H1 (cell line): ENCODE results near the gene DHRS12. TPM values are rescaled to one million over a fixed set of nuclear protein-coding genes. Genes with fewer than 3 reads are reported as not detected.
A peak's percentile ranks its signal among the peaks of the same experiment; 100 is the strongest.

Experiments
- CTCF ChIA-PET: fragments of 300-600 bp; sonication (Branson Sonifier 250); formaldehyde crosslinking; loops from one replicate; lab custom pipeline; 2021; ENCODE audit not compliant: partially characterized antibody; lab: Charles Lee
- POLR2A ChIA-PET: fragments of 300-600 bp; sonication (Branson Sonifier 250); formaldehyde crosslinking; loops from one replicate; lab custom pipeline; 2021; ENCODE audit warnings: inconsistent platforms; ENCODE audit not compliant: partially characterized antibody; lab: Charles Lee
- DNase-seq, 2 experiments: peaks; one replicate each; pipeline versions ENCODE4 v3.0.0 to v3.0.0-alpha.2; 2010 to 2022; ENCODE audit warnings: low spot score in 2 of 2, low read depth in 1 of 2, mixed read lengths in 1 of 2
- FAIRE-seq: peaks from 2 replicates; lab custom pipeline; 2011; peaks lifted over from hg19 to GRCh38; lab: Jason Lieb, UNC
- H2AFZ ChIP-seq: 2 replicates; pipeline ENCODE4 v1.8.1; 2012; ENCODE audit warnings: low read length, inconsistent platforms
- H2AK5ac ChIP-seq: 2 replicates; pipeline ENCODE4 v1.6.1; 2013; ENCODE audit warnings: low read depth, low read length
- H2BK120ac ChIP-seq: replicated peaks from 2 replicates; pipeline ENCODE3; 2013; ENCODE audit warnings: low read depth, low read length, inconsistent platforms
- H2BK12ac ChIP-seq: 2 replicates; pipeline ENCODE4 v1.6.1; 2013; ENCODE audit warnings: low read depth, low read length
- H2BK15ac ChIP-seq: 2 replicates; pipeline ENCODE4 v1.6.1; 2013; ENCODE audit warnings: low read length
- H2BK20ac ChIP-seq: 2 replicates; pipeline ENCODE4 v1.6.1; 2013; ENCODE audit warnings: low read length
- H2BK5ac ChIP-seq: 2 replicates; pipeline ENCODE4 v1.6.1; 2013; ENCODE audit warnings: low read depth, low read length
- H3K14ac ChIP-seq: 2 replicates; pipeline ENCODE4 v1.6.1; 2013; ENCODE audit warnings: inconsistent platforms; ENCODE audit not compliant: insufficient read length
- H3K18ac ChIP-seq: 2 replicates; pipeline ENCODE4 v1.6.1; 2013; ENCODE audit warnings: low read length; ENCODE audit errors: extremely low read depth
- H3K23ac ChIP-seq: 2 replicates; pipeline ENCODE4 v1.6.1; 2013; ENCODE audit warnings: inconsistent platforms; ENCODE audit not compliant: insufficient read length
- H3K23me2 ChIP-seq: 2 replicates; pipeline ENCODE4 v1.6.1; 2013; ENCODE audit warnings: low read depth, low read length
- H3K27ac ChIP-seq: 2 replicates; pipeline ENCODE4 v1.6.1; 2011; ENCODE audit warnings: low read depth, low read length, inconsistent platforms
- H3K27me3 ChIP-seq, 4 experiments: replicated peaks in 1 of 4; 1 replicate in 1 of 4; 2 replicates in 3 of 4; pipeline versions ENCODE4 v1.6.1 to v1.8.1; 2011 to 2013; ENCODE audit warnings: low read length in 3 of 4, mild to moderate bottlenecking in 3 of 4, inconsistent platforms in 2 of 4, mixed read lengths in 2 of 4, moderate library complexity in 1 of 4; ENCODE audit not compliant: control insufficient read depth in 3 of 4, insufficient read depth in 3 of 4; ENCODE audit errors: extremely low read depth in 1 of 4
- H3K36me3 ChIP-seq, 4 experiments: 2 replicates each; pipeline versions ENCODE4 v1.6.1 to v1.8.1; 2011 to 2013; ENCODE audit warnings: mild to moderate bottlenecking in 4 of 4, low read length in 3 of 4, moderate library complexity in 2 of 4, control low read depth in 1 of 4, inconsistent platforms in 1 of 4; ENCODE audit not compliant: insufficient read depth in 4 of 4, control insufficient read depth in 2 of 4
- H3K4ac ChIP-seq: replicated peaks from 2 replicates; pipeline ENCODE3; 2013; ENCODE audit warnings: low read length, low read depth, mixed read lengths, inconsistent platforms; ENCODE audit not compliant: insufficient read length
- H3K4me1 ChIP-seq, 4 experiments: replicated peaks in 1 of 4; 1 replicate in 1 of 4; 2 replicates in 3 of 4; pipeline versions ENCODE4 v1.6.1 to v1.8.1; 2011 to 2013; ENCODE audit warnings: low read length in 3 of 4, inconsistent platforms in 2 of 4, mixed read lengths in 1 of 4; ENCODE audit not compliant: insufficient read depth in 4 of 4, control insufficient read depth in 3 of 4
- H3K4me2 ChIP-seq, 2 experiments: 2 replicates each; pipeline versions ENCODE4 v1.6.1 to v1.8.1; 2011 to 2013; ENCODE audit warnings: low read depth in 2 of 2, low read length in 2 of 2, control low read depth in 1 of 2, inconsistent platforms in 1 of 2, mild to moderate bottlenecking in 1 of 2; ENCODE audit not compliant: insufficient read depth in 1 of 2
- H3K4me3 ChIP-seq, 4 experiments: fragments of 200-600, 300-600 bp in 1 of 4; sonication (generic), shearing (Covaris generic), sonication (Bioruptor Twin) in 1 of 4; 2 replicates each; pipeline versions ENCODE4 v1.5.1 to v1.8.1; 2011 to 2016; ENCODE audit warnings: low read length in 4 of 4, low read depth in 3 of 4, control low read depth in 2 of 4, inconsistent platforms in 2 of 4, mild to moderate bottlenecking in 2 of 4, mixed read lengths in 1 of 4, moderate library complexity in 1 of 4; ENCODE audit not compliant: insufficient read depth in 2 of 4; ENCODE audit errors: extremely low read depth in 1 of 4
- H3K56ac ChIP-seq: replicated peaks from 2 replicates; pipeline ENCODE3; 2013; ENCODE audit warnings: low read depth, mild to moderate bottlenecking, mixed read lengths, low read length, inconsistent platforms; ENCODE audit not compliant: insufficient read length
- H3K79me1 ChIP-seq: 2 replicates; pipeline ENCODE4 v1.6.1; 2013; ENCODE audit warnings: low read depth, low read length, control low read depth
- H3K79me2 ChIP-seq, 2 experiments: 2 replicates each; pipeline versions ENCODE4 v1.6.1 to v1.8.1; 2012 to 2013; ENCODE audit warnings: low read length in 2 of 2, mild to moderate bottlenecking in 2 of 2, inconsistent platforms in 1 of 2; ENCODE audit not compliant: insufficient read depth in 2 of 2, control insufficient read depth in 1 of 2
- H3K9ac ChIP-seq, 4 experiments: replicated peaks in 1 of 4; 1 replicate in 1 of 4; 2 replicates in 3 of 4; pipeline versions ENCODE4 v1.6.1 to v1.8.1; 2011 to 2013; ENCODE audit warnings: low read depth in 3 of 4, low read length in 3 of 4, control low read depth in 2 of 4, mild to moderate bottlenecking in 2 of 4, moderate library complexity in 2 of 4, inconsistent platforms in 1 of 4; ENCODE audit errors: extremely low read depth in 1 of 4
- H3K9me3 ChIP-seq, 2 experiments: 2 replicates each; pipeline versions ENCODE4 v1.6.1 to v1.8.1; 2012 to 2013; ENCODE audit warnings: mild to moderate bottlenecking in 2 of 2, moderate library complexity in 2 of 2, control low read depth in 1 of 2, inconsistent platforms in 1 of 2, low read depth in 1 of 2, low read length in 1 of 2, mixed read lengths in 1 of 2; ENCODE audit not compliant: insufficient read depth in 2 of 2
- H4K20me1 ChIP-seq, 2 experiments: replicated peaks in 1 of 2; 2 replicates each; pipeline versions ENCODE3 to v1.8.1; 2011 to 2013; ENCODE audit warnings: inconsistent platforms in 2 of 2, low read length in 2 of 2, mild to moderate bottlenecking in 1 of 2; ENCODE audit not compliant: insufficient read depth in 2 of 2, control insufficient read depth in 1 of 2
- H4K5ac ChIP-seq: 2 replicates; pipeline ENCODE4 v1.6.1; 2013; ENCODE audit warnings: low read length, low read depth, mixed read lengths, inconsistent platforms; ENCODE audit not compliant: insufficient read length
- H4K8ac ChIP-seq: 2 replicates; pipeline ENCODE4 v1.8.0; 2013; ENCODE audit warnings: mild to moderate bottlenecking, moderate library complexity, low read length, inconsistent platforms; ENCODE audit not compliant: insufficient read depth; ENCODE audit errors: extremely low read depth
- H4K91ac ChIP-seq: replicated peaks from 2 replicates; pipeline ENCODE3; 2013; ENCODE audit warnings: low read length, mixed read lengths, inconsistent platforms; ENCODE audit not compliant: insufficient read length
- ATF3 ChIP-seq: IDR thresholded peaks from 2 replicates; pipeline ENCODE4 v1.6.1; 2011; ENCODE audit warnings: low read depth, mild to moderate bottlenecking, low read length; ENCODE audit not compliant: insufficient read depth
- EGR1 ChIP-seq: IDR thresholded peaks from 2 replicates; pipeline ENCODE4 v1.6.1; 2011; ENCODE audit warnings: low read depth, low read length, borderline replicate concordance
- EZH2 ChIP-seq: fragments of 200-600 bp; sonication (generic); IDR thresholded peaks from 2 replicates; pipeline ENCODE4 v1.7.1; 2012; ENCODE audit warnings: low read depth, mild to moderate bottlenecking, moderate library complexity, low read length, inconsistent platforms; ENCODE audit not compliant: severe bottlenecking
- POU5F1 ChIP-seq: IDR thresholded peaks from 2 replicates; pipeline ENCODE4 v1.6.1; 2011; ENCODE audit warnings: low read depth, mild to moderate bottlenecking, low read length, moderate library complexity
- RAD21 ChIP-seq, 2 experiments: IDR thresholded peaks in 1 of 2; conservative IDR thresholded peaks in 1 of 2; 2 replicates each; pipeline ENCODE4 v1.6.1; 2011; ENCODE audit warnings: low read depth in 2 of 2, low read length in 2 of 2, improper control_type of control experiment in 1 of 2, inconsistent platforms in 1 of 2, mild to moderate bottlenecking in 1 of 2, moderate library complexity in 1 of 2
- YY1 ChIP-seq: IDR thresholded peaks from 2 replicates; pipeline ENCODE4 v1.6.1; 2011; ENCODE audit warnings: low read depth, mild to moderate bottlenecking, low read length
- WGBS, 2 experiments: shearing (Covaris generic) in 1 of 2; methylation state at CpG; one replicate each; pipeline versions ENCODE4 v1.1.6 to v1.1.7; 2013 to 2015; ENCODE audit warnings: low lambda C conversion rate in 2 of 2, mixed read lengths in 2 of 2, inconsistent platforms in 1 of 2, low coverage in 1 of 2, missing lambda C conversion rate in 1 of 2; ENCODE audit not compliant: insufficient replicate concordance in 2 of 2, insufficient coverage in 1 of 2, insufficient read length in 1 of 2; ENCODE audit errors: extremely low coverage in 1 of 2, missing lambda C conversion rate in 1 of 2; 5-methylcytosine and 5-hydroxymethylcytosine counted together
- polyA plus RNA-seq, 7 experiments: library from polyadenylated mRNA; depleted of rRNA in 3 of 7; stranded (reverse) in 5 of 7; unstranded in 2 of 7; fragments of >200 nt in 5 of 7; fragments of 200-250 nt in 2 of 7; gene quantifications; 1 replicate in 5 of 7; 2 replicates in 1 of 7; 4 replicates in 1 of 7; pipeline versions ENCODE4 v1.2.1 to v1.2.3, GENCODE V29; 2011 to 2013; ENCODE audit warnings: missing spikeins in 2 of 7, mixed read lengths in 2 of 7
- total RNA-seq: library from RNA; stranded (reverse); fragmentation: NEBNext Ultra II Directional; extraction: Animal tissue kit (Norgen Biotek cat#: 25700); gene quantifications from 2 replicates; pipeline ENCODE4 v1.2.1, GENCODE V29; 2021
- TF ChIP-seq, protein P1 (sequence below), 3 experiments: IDR thresholded peaks; 1 replicate in 2 of 3; 2 replicates in 1 of 3; pipeline versions ENCODE4 v1.5.1 to v1.6.1; 2011; ENCODE audit warnings: low read length in 3 of 3, mild to moderate bottlenecking in 3 of 3, inconsistent platforms in 2 of 3, low read depth in 1 of 3, moderate library complexity in 1 of 3; ENCODE audit not compliant: insufficient read depth in 1 of 3; ENCODE audit errors: control extremely low read depth in 1 of 3

Gene DHRS12
- total and polyA plus RNA-seq, 2 of the 8 experiments (the other 6 are each of a cell fraction or from before 2014, with no cell fraction given) = 8.7 TPM

GRCh38 chr13:51797664-51798488, 6.1 kb downstream of the DHRS12 start:
- Histone ChIP-seq H4K5ac (no peak overlapping the region), H2BK5ac (no peak overlapping the region; the same call in 1 of the 2 replicates), H3K4me1 (peaks cover 4 to 18% (median 6%) of the 10 kb centered on the region in 4 experiments), H3K23ac (no peak overlapping the region), H4K91ac (no peak overlapping the region), H4K20me1 (no peaks in the 10 kb centered on the region), H2BK20ac (no peak overlapping the region), H3K9ac (no peak overlapping the region), H3K4ac (no peak overlapping the region), H3K14ac (no peak overlapping the region), H2AK5ac (no peak overlapping the region), H4K8ac (peak overlapping the region; percentile 66), H3K18ac (no peak overlapping the region), H2BK120ac (no peak overlapping the region), H3K79me1 (no peaks in the 10 kb centered on the region), H3K4me3 (no peak overlapping the region), H2BK15ac (no peak overlapping the region), H3K27me3 (no peaks in the 10 kb centered on the region), H3K23me2 (no peaks in the 10 kb centered on the region), H3K27ac (no peak overlapping the region), H2BK12ac (no peak overlapping the region), H3K36me3 (no peaks in the 10 kb centered on the region), H3K79me2 (no peaks in the 10 kb centered on the region), H3K9me3 (no peaks in the 10 kb centered on the region), H3K56ac (no peak overlapping the region), H2AFZ (no peak overlapping the region), H3K4me2 (no peak overlapping the region; a peak in 1 of 4 replicates)
- DNase-seq (peak in 1 of 2 experiments; percentile 55), FAIRE-seq (peak; percentile 94)
- 63% methylated on average over 12 of the region's 12 CpGs; no CpG with 5 or more reads in 1 of the 2 experiments for WGBS, 2 experiments
- ChIA-PET CTCF (interaction anchor here (0.6 to 9.1 kb wide), 45 partner anchors 10 to 673 kb away, joined by 3 to 123 read pairs (median 4); partner anchors contain the start of gene TMEM272), POLR2A (interaction anchor here (0.5 to 3.1 kb wide), 9 partner anchors 12 to 365 kb away, joined by 3 to 23 read pairs (median 3); partner anchors contain the start of gene INTS6)
- peak; percentile 17; the same call in 1 of the 2 replicates for TF ChIP-seq ATF3
- TF ChIP-seq, protein P1, sequence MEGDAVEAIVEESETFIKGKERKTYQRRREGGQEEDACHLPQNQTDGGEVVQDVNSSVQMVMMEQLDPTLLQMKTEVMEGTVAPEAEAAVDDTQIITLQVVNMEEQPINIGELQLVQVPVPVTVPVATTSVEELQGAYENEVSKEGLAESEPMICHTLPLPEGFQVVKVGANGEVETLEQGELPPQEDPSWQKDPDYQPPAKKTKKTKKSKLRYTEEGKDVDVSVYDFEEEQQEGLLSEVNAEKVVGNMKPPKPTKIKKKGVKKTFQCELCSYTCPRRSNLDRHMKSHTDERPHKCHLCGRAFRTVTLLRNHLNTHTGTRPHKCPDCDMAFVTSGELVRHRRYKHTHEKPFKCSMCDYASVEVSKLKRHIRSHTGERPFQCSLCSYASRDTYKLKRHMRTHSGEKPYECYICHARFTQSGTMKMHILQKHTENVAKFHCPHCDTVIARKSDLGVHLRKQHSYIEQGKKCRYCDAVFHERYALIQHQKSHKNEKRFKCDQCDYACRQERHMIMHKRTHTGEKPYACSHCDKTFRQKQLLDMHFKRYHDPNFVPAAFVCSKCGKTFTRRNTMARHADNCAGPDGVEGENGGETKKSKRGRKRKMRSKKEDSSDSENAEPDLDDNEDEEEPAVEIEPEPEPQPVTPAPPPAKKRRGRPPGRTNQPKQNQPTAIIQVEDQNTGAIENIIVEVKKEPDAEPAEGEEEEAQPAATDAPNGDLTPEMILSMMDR (IDR thresholded peaks at IDR 0.05; ENCODE audit: control extremely low read depth in 1 of 3, insufficient read depth in 1 of 3, low read depth in 1 of 3, low read length in 3 of 3) = peak; percentile 36 to 84 (median 63)
- no peak for TF ChIP-seq POU5F1
- no peak for TF ChIP-seq YY1
- TF ChIP-seq EZH2 = no peak
- peak; percentile 90 to 92 for TF ChIP-seq RAD21 (IDR thresholded peaks at IDR 0.05 in 1 of 2, conservative IDR thresholded peaks at IDR 0.05 in 1 of 2; ENCODE audit: low read depth in 2 of 2, low read length in 2 of 2)
- no peak for TF ChIP-seq EGR1
